HepG2 (cell line): ENCODE measurements around the gene CPT1A. TPM values are rescaled to one million over a fixed set of nuclear protein-coding genes. Genes with fewer than 3 reads are reported as not detected.

Experiments
- ATAC-seq: fragments of 200-7000 bp; cut with Tn5 transposase; 3 replicates; pipeline ENCODE4 v1.9.1; 2020; ENCODE audit warnings: mild to moderate bottlenecking, moderate library complexity
- BruUV-seq: library from RNA; stranded (reverse); fragments of 400-500 nt; replicated peaks from 2 replicates; lab custom pipeline; 2021; lab: Mats Ljungman, UMichigan
- CTCF ChIA-PET: fragments of 300-600 bp; formaldehyde crosslinking; extraction: SDS; loops from one replicate; lab custom pipeline; 2021; ENCODE audit warnings: low total read pairs, inconsistent platforms, low intra/inter-chr PET ratio; lab: Yijun Ruan, JAX
- POLR2A ChIA-PET: fragments of 350-600 bp; sonication (Branson Sonifier 250); formaldehyde crosslinking; loops from one replicate; lab custom pipeline; 2020; ENCODE audit warnings: antibody characterized with exemption, inconsistent platforms; lab: Yijun Ruan, JAX
- DNase-seq: peaks from one replicate; pipeline ENCODE4 v3.0.0-alpha.2; 2015; ENCODE audit warnings: low spot score
- FAIRE-seq: peaks from 3 replicates; lab custom pipeline; 2011; peaks lifted over from hg19 to GRCh38; lab: Jason Lieb, UNC
- H2AFZ ChIP-seq: one replicate; pipeline ENCODE4 v1.6.1; 2011; ENCODE audit warnings: low read length, inconsistent platforms
- H3K27ac ChIP-seq: fragments of 300-600 bp; 3 replicates; pipeline ENCODE4 v1.8.0; 2011; ENCODE audit warnings: mixed run types, mild to moderate bottlenecking, mixed read lengths, low read length, inconsistent platforms; ENCODE audit not compliant: insufficient read depth; ENCODE audit errors: extremely low read length
- H3K27me3 ChIP-seq, 2 experiments: fragments of 200-600 bp in 1 of 2; 2 replicates in 1 of 2; 3 replicates in 1 of 2; pipeline versions ENCODE4 v1.6.0 to v1.8.0; 2011; ENCODE audit warnings: low read length in 2 of 2, mild to moderate bottlenecking in 2 of 2, moderate library complexity in 2 of 2, inconsistent platforms in 1 of 2; ENCODE audit not compliant: insufficient read depth in 2 of 2, control insufficient read depth in 1 of 2
- H3K36me3 ChIP-seq, 2 experiments: fragments of 200-600 bp in 1 of 2; replicated peaks in 1 of 2; 2 replicates in 1 of 2; 3 replicates in 1 of 2; pipeline versions ENCODE4 v1.5.1 to v1.8.0; 2011; ENCODE audit warnings: low read length in 2 of 2, inconsistent platforms in 1 of 2; ENCODE audit not compliant: insufficient read depth in 2 of 2, control insufficient read depth in 1 of 2
- H3K4me1 ChIP-seq: 2 replicates; pipeline ENCODE4 v1.5.1; 2012; ENCODE audit warnings: low read length, inconsistent platforms; ENCODE audit not compliant: insufficient read depth
- H3K4me2 ChIP-seq: 2 replicates; pipeline ENCODE4 v1.6.0; 2011; ENCODE audit warnings: low read depth, low read length, inconsistent platforms
- H3K4me3 ChIP-seq, 3 experiments: fragments of 200-600 bp in 1 of 3; sonication (generic), shearing (Covaris generic) in 1 of 3; replicated peaks in 1 of 3; 2 replicates each; pipeline ENCODE4 v1.5.1; 2011 to 2016; ENCODE audit warnings: low read length in 3 of 3, inconsistent platforms in 2 of 3, low read depth in 2 of 3, mild to moderate bottlenecking in 2 of 3, control low read depth in 1 of 3, mixed read lengths in 1 of 3; ENCODE audit not compliant: insufficient read depth in 1 of 3
- H3K79me2 ChIP-seq: one replicate; pipeline ENCODE4 v1.6.1; 2011; ENCODE audit warnings: low read length, inconsistent platforms; ENCODE audit not compliant: insufficient read depth
- H3K9ac ChIP-seq: 2 replicates; pipeline ENCODE4 v1.6.0; 2011; ENCODE audit warnings: mild to moderate bottlenecking, low read depth, low read length, inconsistent platforms; ENCODE audit not compliant: insufficient read depth
- H3K9me3 ChIP-seq: 2 replicates; pipeline ENCODE4 v1.5.1; 2012; ENCODE audit warnings: mild to moderate bottlenecking, low read length
- H4K20me1 ChIP-seq: 2 replicates; pipeline ENCODE4 v1.6.0; 2011; ENCODE audit warnings: inconsistent platforms, mild to moderate bottlenecking, low read length, moderate library complexity; ENCODE audit not compliant: insufficient read depth
- GABPB1 ChIP-seq: IDR thresholded peaks from 2 replicates; pipeline ENCODE4 v1.6.1; 2016; ENCODE audit warnings: mild to moderate bottlenecking, missing genetic modification reagents, moderate library complexity, missing compliant biosample characterization
- IRF9 ChIP-seq: sonication (generic); formaldehyde crosslinking; IDR thresholded peaks from 2 replicates; pipeline ENCODE4 v1.8.0; 2022; ENCODE audit warnings: missing genetic modification reagents, mild to moderate bottlenecking, borderline replicate concordance
- MTERF4 ChIP-seq: sonication (generic); formaldehyde crosslinking; IDR thresholded peaks from 2 replicates; pipeline ENCODE4 v1.8.0; 2023; ENCODE audit warnings: mild to moderate bottlenecking, missing genetic modification reagents
- MXD3 ChIP-seq: IDR thresholded peaks from 2 replicates; pipeline ENCODE4 v1.6.1; 2016; ENCODE audit warnings: mild to moderate bottlenecking, missing biosample characterization, missing genetic modification reagents
- NFE2L2 ChIP-seq: fragments of 150-350 bp; IDR thresholded peaks from 2 replicates; pipeline ENCODE4 v1.6.1; 2014; ENCODE audit warnings: low read length
- NPAS2 ChIP-seq: sonication (generic); formaldehyde crosslinking; IDR thresholded peaks from 2 replicates; pipeline ENCODE4 v1.8.0; 2022; ENCODE audit warnings: mild to moderate bottlenecking, missing genetic modification reagents, borderline replicate concordance
- RBM39 ChIP-seq: fragments of 200-400 bp; formaldehyde crosslinking; IDR thresholded peaks from one replicate; pipeline ENCODE4 v1.6.1; 2018; ENCODE audit warnings: antibody characterized with exemption, mild to moderate bottlenecking, low read depth, low read length; ENCODE audit not compliant: poor library complexity, severe bottlenecking
- RFXANK ChIP-seq: IDR thresholded peaks from 2 replicates; pipeline ENCODE4 v1.6.1; 2016
- SMARCC2 ChIP-seq: fragments of 450-650 bp; IDR thresholded peaks from 2 replicates; pipeline ENCODE4 v1.6.1; 2017; ENCODE audit warnings: antibody characterized with exemption, mild to moderate bottlenecking
- ZGPAT ChIP-seq: IDR thresholded peaks from 2 replicates; pipeline ENCODE4 v1.6.1; 2016; ENCODE audit warnings: mild to moderate bottlenecking
- ZNF260 ChIP-seq: sonication (generic); formaldehyde crosslinking; IDR thresholded peaks from 2 replicates; pipeline ENCODE4 v1.4.0; 2020; ENCODE audit warnings: missing genetic modification reagents, low read depth, mild to moderate bottlenecking, borderline replicate concordance
- ZNF589 ChIP-seq: sonication (generic); formaldehyde crosslinking; conservative IDR thresholded peaks from 2 replicates; pipeline ENCODE4 v1.8.0; 2022; ENCODE audit warnings: mild to moderate bottlenecking, moderate library complexity, missing genetic modification reagents
- ZNF891 ChIP-seq: sonication (generic); formaldehyde crosslinking; IDR thresholded peaks from 2 replicates; pipeline ENCODE4 v1.5.0; 2020; ENCODE audit warnings: mild to moderate bottlenecking, missing genetic modification reagents
- ZSCAN20 ChIP-seq: sonication (generic); formaldehyde crosslinking; IDR thresholded peaks from 2 replicates; pipeline ENCODE4 v1.4.0; 2020; ENCODE audit warnings: missing genetic modification reagents, mild to moderate bottlenecking, borderline replicate concordance
- WGBS: methylation state at CpG from one replicate; pipeline ENCODE4 v1.1.6; 2017; ENCODE audit warnings: low lambda C conversion rate; 5-methylcytosine and 5-hydroxymethylcytosine counted together
- in situ Hi-C: cut with HindIII; loops from 2 replicates; pipeline ENCODE4 v1.10.0; 2017; ENCODE audit warnings: low pct_unique_long_range_greater_than_20kb; ENCODE audit not compliant: extremely low pct_ligation_motif_present
- intact Hi-C: fragments of 100-400 bp; cut with micrococcal nuclease; formaldehyde crosslinking; loops from one replicate; pipeline ENCODE4 v1.10.0; 2022; ENCODE audit not compliant: unreplicated experiment
- polyA plus RNA-seq, 8 experiments: library from polyadenylated mRNA; depleted of rRNA in 3 of 8; stranded (reverse) in 7 of 8; unstranded in 1 of 8; fragments of >200 nt; fragmentation: Illumina TruSeq in 4 of 8; extraction: Trizol in 4 of 8; gene quantifications; 2 replicates each; pipeline versions ENCODE4 v1.2.1 to v1.2.3, GENCODE V29; 2011 to 2016; ENCODE audit warnings: low read depth in 4 of 8, missing spikeins in 1 of 8, mixed read lengths in 1 of 8; ENCODE audit not compliant: insufficient read depth in 1 of 8
- total RNA-seq, 5 experiments: library from RNA; depleted of rRNA; stranded (reverse); fragments of >200 nt; fragmentation: Illumina TruSeq; extraction: Trizol; gene quantifications; 2 replicates each; pipeline ENCODE4 v1.2.3, GENCODE V29; 2016; ENCODE audit warnings: low read depth in 1 of 5

Gene CPT1A
- total and polyA plus RNA-seq, 2 of the 13 experiments (the other 11 are each of a cell fraction or from before 2014, with no cell fraction given), result 7.0 to 7.1 TPM

GRCh38 chr11:68762481-68762880 lies 79.2 kb downstream of the CPT1A start:
- no TSS peak for BruUV-seq
- 88% methylated on average over 15 of the region's 15 CpGs for WGBS
- H3K27me3 ChIP-seq, result no peaks in the 10 kb centered on the region
- H3K79me2 ChIP-seq, result no peaks in the 10 kb centered on the region
- POLR2A ChIA-PET, result no interaction called here
- CTCF ChIA-PET, result no interaction called here
- in situ Hi-C loops, result no loop called here
- no peak overlapping the region for H3K9ac ChIP-seq
- no peak overlapping the region for H3K4me2 ChIP-seq
- no peak overlapping the region for H3K27ac ChIP-seq
- H4K20me1 ChIP-seq, result no peaks in the 10 kb centered on the region
- H2AFZ ChIP-seq, result no peak overlapping the region
- no peak overlapping the region for H3K4me3 ChIP-seq
- TF ChIP-seq MXD3 (CRISPR knock-in tag) (no peak), ZNF891 (no peak), ZSCAN20 (CRISPR knock-in tag) (no peak), ZNF260 (CRISPR knock-in tag) (no peak), SMARCC2 (no peak), RBM39 (no peak)
- ATAC-seq (no peak), DNase-seq (no peak), FAIRE-seq (no peak)
- no peaks in the 10 kb centered on the region for H3K9me3 ChIP-seq
- no peaks in the 10 kb centered on the region for H3K4me1 ChIP-seq
- H3K36me3 ChIP-seq, result peaks cover 0 to 3% of the 10 kb centered on the region in 2 experiments; a peak in 2 of 5 replicates
- intact Hi-C loops, result no loop called here

- POLR2A ChIA-PET, result no interaction called here
- TF ChIP-seq ZNF589, result no peak
- no peak for TF ChIP-seq RFXANK (CRISPR knock-in tag)
- no peak for TF ChIP-seq MTERF4 (CRISPR knock-in tag)
- TF ChIP-seq ZGPAT (CRISPR knock-in tag), result no peak
- no peak for TF ChIP-seq NFE2L2
- TF ChIP-seq GABPB1 (CRISPR knock-in tag), result no peak
- no peak for TF ChIP-seq NPAS2 (CRISPR knock-in tag)
- no peak for TF ChIP-seq IRF9 (CRISPR knock-in tag)
Measured at GRCh38 chr11:68761801-68762200, 79.9 kb downstream of the CPT1A start.

More at GRCh38 chr11:68761801-68762200, 79.9 kb downstream of the CPT1A start:
- Histone ChIP-seq H3K9me3 (no peaks in the 10 kb centered on the region), H3K9ac (no peak overlapping the region), H3K4me3 (no peak overlapping the region), H3K79me2 (no peaks in the 10 kb centered on the region), H3K4me1 (no peaks in the 10 kb centered on the region), H3K36me3 (peaks cover 0 to 3% of the 10 kb centered on the region in 2 experiments; a peak in 2 of 5 replicates), H4K20me1 (no peaks in the 10 kb centered on the region), H3K27ac (no peak overlapping the region), H3K4me2 (no peak overlapping the region), H3K27me3 (no peaks in the 10 kb centered on the region), H2AFZ (no peak overlapping the region)
- 83% methylated on average over 12 of the region's 12 CpGs for WGBS
- no TSS peak for BruUV-seq
- FAIRE-seq, result no peak
- CTCF ChIA-PET, result no interaction called here
- in situ Hi-C loops, result no loop called here
- no peak for ATAC-seq
- intact Hi-C loops, result no loop called here
- no peak for DNase-seq
